ENCODE data around the gene ARHGAP26.

- TF ChIP-seq POLR2A (IDR thresholded peaks at IDR 0.05) (no peak), CTCF (IDR thresholded peaks at IDR 0.05) (no peak), POLR2AphosphoS5 (IDR thresholded peaks at IDR 0.05) (no peak)
Measured at GRCh38 chr5:143010351-143010750, 240.2 kb downstream of the ARHGAP26 start.
